K562 (cell line): Measurements from ENCODE around the gene ODC1. TPM values are rescaled to one million over a fixed set of nuclear protein-coding genes. Genes with fewer than 3 reads are reported as not detected.

Source experiments
- E2F5 ChIP-seq: sonication (generic); formaldehyde crosslinking; IDR thresholded peaks from 2 replicates; pipeline ENCODE4 v1.8.0; 2022; ENCODE audit warnings: mild to moderate bottlenecking, missing genetic modification reagents
- E2F8 ChIP-seq: fragments of 450-650 bp; IDR thresholded peaks from 2 replicates; pipeline ENCODE4 v1.7.1; 2018; ENCODE audit warnings: mild to moderate bottlenecking, low read depth; ENCODE audit not compliant: partially characterized antibody
- EZH2 ChIP-seq: IDR thresholded peaks from 2 replicates; pipeline ENCODE4 v1.6.1; 2012; ENCODE audit warnings: low read depth, mild to moderate bottlenecking, inconsistent platforms, low read length, borderline replicate concordance
- RFX1 ChIP-seq: fragments of 450-650 bp; IDR thresholded peaks from 2 replicates; pipeline ENCODE4 v1.6.1; 2016; ENCODE audit warnings: mild to moderate bottlenecking, moderate library complexity
- TAL1 ChIP-seq: fragments of 450-650 bp; IDR thresholded peaks from 2 replicates; pipeline ENCODE4 v1.6.1; 2016; ENCODE audit warnings: mild to moderate bottlenecking
- ZNF780A ChIP-seq: fragments of 250-450 bp; sonication (Bioruptor Pico); IDR thresholded peaks from 2 replicates; pipeline ENCODE4 v1.5.0; 2021; ENCODE audit warnings: mild to moderate bottlenecking
- ZSCAN32 ChIP-seq: fragments of 450-650 bp; formaldehyde crosslinking; IDR thresholded peaks from 2 replicates; pipeline ENCODE4 v1.4.0; 2020; ENCODE audit warnings: mild to moderate bottlenecking, moderate library complexity
- polyA plus RNA-seq, 8 experiments: library from polyadenylated mRNA; depleted of rRNA in 4 of 8; stranded (reverse) in 5 of 8; unstranded in 3 of 8; fragments of >200 nt; fragmentation: Nextera tagmentation in 2 of 8; fragmentation: Illumina TruSeq in 1 of 8; extraction: Ambion mirVana in 2 of 8; extraction: Trizol in 1 of 8; gene quantifications; 2 replicates each; pipeline versions ENCODE4 v1.2.1 to v1.2.3, GENCODE V29; 2011 to 2014; ENCODE audit warnings: inconsistent platforms in 1 of 8, missing spikeins in 1 of 8
- total RNA-seq, 7 experiments: library from RNA; depleted of rRNA in 6 of 7; stranded (reverse); fragments of >200 nt in 6 of 7; fragmentation: Illumina TruSeq in 2 of 7; extraction: Trizol in 2 of 7; gene quantifications; 2 replicates each; pipeline versions ENCODE4 v1.2.1 to v1.2.3, GENCODE V29; 2011 to 2021; ENCODE audit warnings: low replicate concordance in 1 of 7
- TF ChIP-seq, protein P1 (sequence below), 2 experiments: fragments of 450-650 bp; IDR thresholded peaks; 2 replicates each; pipeline ENCODE4 v1.6.1; 2018; ENCODE audit warnings: mild to moderate bottlenecking in 2 of 2, low read depth in 1 of 2; ENCODE audit not compliant: partially characterized antibody in 2 of 2

Gene ODC1
- total and polyA plus RNA-seq, 9 of the 15 experiments (the other 6 are each of a cell fraction or from before 2014, with no cell fraction given), result 142 to 563 (median 457) TPM

DNA sequence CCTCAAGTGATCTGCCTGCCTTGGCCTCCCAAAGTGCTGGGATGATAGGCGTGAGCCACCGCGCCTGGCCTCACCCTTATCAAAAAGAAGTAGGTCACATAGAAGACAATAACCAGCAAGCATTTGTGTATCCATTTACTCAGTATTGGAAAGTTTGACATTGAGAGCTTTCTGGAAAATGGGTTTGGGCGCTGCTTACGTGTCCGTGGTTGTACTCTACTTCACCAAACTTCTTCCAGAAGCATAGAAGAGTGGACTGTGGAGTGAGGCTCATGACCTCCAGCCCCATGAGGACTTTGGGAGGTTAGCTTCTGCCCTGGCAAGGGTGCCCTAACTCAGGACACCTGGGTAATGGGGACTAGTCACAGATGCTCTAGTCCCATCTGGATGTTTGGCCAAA is 3.7 kb upstream of the ODC1 start (continued):
- TF ChIP-seq, protein P1, sequence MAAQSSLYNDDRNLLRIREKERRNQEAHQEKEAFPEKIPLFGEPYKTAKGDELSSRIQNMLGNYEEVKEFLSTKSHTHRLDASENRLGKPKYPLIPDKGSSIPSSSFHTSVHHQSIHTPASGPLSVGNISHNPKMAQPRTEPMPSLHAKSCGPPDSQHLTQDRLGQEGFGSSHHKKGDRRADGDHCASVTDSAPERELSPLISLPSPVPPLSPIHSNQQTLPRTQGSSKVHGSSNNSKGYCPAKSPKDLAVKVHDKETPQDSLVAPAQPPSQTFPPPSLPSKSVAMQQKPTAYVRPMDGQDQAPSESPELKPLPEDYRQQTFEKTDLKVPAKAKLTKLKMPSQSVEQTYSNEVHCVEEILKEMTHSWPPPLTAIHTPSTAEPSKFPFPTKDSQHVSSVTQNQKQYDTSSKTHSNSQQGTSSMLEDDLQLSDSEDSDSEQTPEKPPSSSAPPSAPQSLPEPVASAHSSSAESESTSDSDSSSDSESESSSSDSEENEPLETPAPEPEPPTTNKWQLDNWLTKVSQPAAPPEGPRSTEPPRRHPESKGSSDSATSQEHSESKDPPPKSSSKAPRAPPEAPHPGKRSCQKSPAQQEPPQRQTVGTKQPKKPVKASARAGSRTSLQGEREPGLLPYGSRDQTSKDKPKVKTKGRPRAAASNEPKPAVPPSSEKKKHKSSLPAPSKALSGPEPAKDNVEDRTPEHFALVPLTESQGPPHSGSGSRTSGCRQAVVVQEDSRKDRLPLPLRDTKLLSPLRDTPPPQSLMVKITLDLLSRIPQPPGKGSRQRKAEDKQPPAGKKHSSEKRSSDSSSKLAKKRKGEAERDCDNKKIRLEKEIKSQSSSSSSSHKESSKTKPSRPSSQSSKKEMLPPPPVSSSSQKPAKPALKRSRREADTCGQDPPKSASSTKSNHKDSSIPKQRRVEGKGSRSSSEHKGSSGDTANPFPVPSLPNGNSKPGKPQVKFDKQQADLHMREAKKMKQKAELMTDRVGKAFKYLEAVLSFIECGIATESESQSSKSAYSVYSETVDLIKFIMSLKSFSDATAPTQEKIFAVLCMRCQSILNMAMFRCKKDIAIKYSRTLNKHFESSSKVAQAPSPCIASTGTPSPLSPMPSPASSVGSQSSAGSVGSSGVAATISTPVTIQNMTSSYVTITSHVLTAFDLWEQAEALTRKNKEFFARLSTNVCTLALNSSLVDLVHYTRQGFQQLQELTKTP (IDR thresholded peaks at IDR 0.05; ENCODE audit: low read depth in 1 of 2, partially characterized antibody in 2 of 2), result no peak
- no peak for TF ChIP-seq E2F8
- no peak for TF ChIP-seq EZH2
- no peak for TF ChIP-seq ZNF780A
- TF ChIP-seq ZSCAN32, result no peak
- TF ChIP-seq RFX1, result no peak
- no peak for TF ChIP-seq TAL1
- no peak for TF ChIP-seq E2F5
